IgD-negative memory B cell (primary cell): ENCODE measurements around the gene DHX34. TPM values are rescaled to one million over a fixed set of nuclear protein-coding genes. Genes with fewer than 3 reads are reported as not detected.
A peak's percentile ranks its signal among the peaks of the same experiment; 100 is the strongest.
"Not testable (repeated sequence)": the region's sequence is repeated elsewhere in the genome, so short reads cannot be mapped to it uniquely, and the experiment has no call there.

Source experiments
- H3K27ac Mint-ChIP-seq, 3 donors: one replicate each; pipeline ENCODE4 v1.8.0; 2020 to 2022; ENCODE audit warnings: mild to moderate bottlenecking in 3 of 3, mixed read lengths in 3 of 3, moderate library complexity in 1 of 3
- H3K27me3 Mint-ChIP-seq: one replicate; pipeline ENCODE4 v1.8.0; 2021; ENCODE audit warnings: mixed read lengths
- H3K36me3 Mint-ChIP-seq: one replicate; pipeline ENCODE4 v1.8.0; 2020; ENCODE audit warnings: mild to moderate bottlenecking, mixed read lengths
- H3K4me1 Mint-ChIP-seq, 3 donors: one replicate each; pipeline ENCODE4 v1.8.0; 2020 to 2022; ENCODE audit warnings: mixed read lengths in 3 of 3, mild to moderate bottlenecking in 1 of 3
- H3K4me3 Mint-ChIP-seq, 4 donors: one replicate each; pipeline ENCODE4 v1.8.0; 2020 to 2022; ENCODE audit warnings: mild to moderate bottlenecking in 4 of 4, mixed read lengths in 4 of 4, moderate library complexity in 3 of 4
- H3K9me3 Mint-ChIP-seq, 3 donors: one replicate each; pipeline ENCODE4 v1.8.0; 2020 to 2021; ENCODE audit warnings: mixed read lengths in 3 of 3, mild to moderate bottlenecking in 1 of 3
- polyA plus RNA-seq: library from polyadenylated mRNA; unstranded; fragments of 300-500 nt; fragmentation: Illumina TruSeq; gene quantifications from one replicate; pipeline ENCODE4 v1.2.3, GENCODE V29; 2021

DHX34 gene
- polyA plus RNA-seq, 1 donor from 2014 or later = 13.3 TPM

GRCh38 chr19:47315125-47315821 lies 33.8 kb upstream of the DHX34 start:
- no peak overlapping the region for H3K27ac Mint-ChIP-seq
- H3K4me3 Mint-ChIP-seq = no peak overlapping the region

GRCh38 chr19:47316513-47316912 lies 32.6 kb upstream of the DHX34 start:
- Mint-ChIP-seq H3K9me3 (peaks cover 0 to 4% (median 3%) of the 10 kb centered on the region in 3 donors), H3K4me1 (no peaks in the 10 kb centered on the region), H3K27me3 (peaks cover 6% of the 10 kb centered on the region), H3K4me3 (no peak overlapping the region), H3K36me3 (no peaks in the 10 kb centered on the region), H3K27ac (no peak overlapping the region)

More at GRCh38 chr19:47315125-47315821, 33.8 kb upstream of the DHX34 start:
- Mint-ChIP-seq H3K36me3 (no peaks in the 10 kb centered on the region), H3K9me3 (peaks cover 0 to 4% (median 3%) of the 10 kb centered on the region in 3 donors), H3K4me1 (no peaks in the 10 kb centered on the region), H3K27me3 (peaks cover 8% of the 10 kb centered on the region)

GRCh38 chr19:47319923-47320871 lies 28.9 kb upstream of the DHX34 start:
- peaks cover 9% of the 10 kb centered on the region for H3K27me3 Mint-ChIP-seq
- no peak overlapping the region for H3K27ac Mint-ChIP-seq
- H3K4me1 Mint-ChIP-seq = no peaks in the 10 kb centered on the region
- H3K36me3 Mint-ChIP-seq = no peaks in the 10 kb centered on the region
- peak overlapping the region in 1 of 4 donors; percentile 55 for H3K4me3 Mint-ChIP-seq
- peaks cover 0 to 1% (median 0%) of the 10 kb centered on the region in 3 donors for H3K9me3 Mint-ChIP-seq

- no peaks in the 10 kb centered on the region for H3K36me3 Mint-ChIP-seq
- H3K4me1 Mint-ChIP-seq = no peaks in the 10 kb centered on the region
- peaks cover 15% of the 10 kb centered on the region for H3K27me3 Mint-ChIP-seq
- no peak overlapping the region for H3K4me3 Mint-ChIP-seq
- H3K27ac Mint-ChIP-seq = no peak overlapping the region
- no peaks in the 10 kb centered on the region for H3K9me3 Mint-ChIP-seq
Measured at GRCh38 chr19:47321630-47322029, 27.5 kb upstream of the DHX34 start.

- H3K27ac Mint-ChIP-seq = no peak overlapping the region
- H3K4me3 Mint-ChIP-seq = no peak overlapping the region
- H3K4me1 Mint-ChIP-seq = no peaks in the 10 kb centered on the region
- H3K9me3 Mint-ChIP-seq = no peaks in the 10 kb centered on the region
- peaks cover 18% of the 10 kb centered on the region for H3K27me3 Mint-ChIP-seq
- no peaks in the 10 kb centered on the region for H3K36me3 Mint-ChIP-seq
Measured at GRCh38 chr19:47322058-47322457, 27.1 kb upstream of the DHX34 start.

GRCh38 chr19:47323409-47323808 lies 25.7 kb upstream of the DHX34 start:
- no peak overlapping the region for H3K4me3 Mint-ChIP-seq

GRCh38 chr19:47323872-47324271 lies 25.2 kb upstream of the DHX34 start:
- Mint-ChIP-seq H3K27ac (no peak overlapping the region), H3K27me3 (peaks cover 15% of the 10 kb centered on the region), H3K9me3 (no peaks in the 10 kb centered on the region), H3K4me3 (peak overlapping the region in 1 of 4 donors; percentile 46), H3K4me1 (no peaks in the 10 kb centered on the region), H3K36me3 (no peaks in the 10 kb centered on the region)

More at GRCh38 chr19:47323409-47323808, 25.7 kb upstream of the DHX34 start:
- Mint-ChIP-seq H3K27ac (no peak overlapping the region), H3K9me3 (no peaks in the 10 kb centered on the region), H3K27me3 (peaks cover 18% of the 10 kb centered on the region), H3K36me3 (no peaks in the 10 kb centered on the region), H3K4me1 (no peaks in the 10 kb centered on the region)

GRCh38 chr19:47324502-47324901 lies 24.6 kb upstream of the DHX34 start:
- Mint-ChIP-seq H3K9me3 (no peaks in the 10 kb centered on the region), H3K27me3 (peaks cover 15% of the 10 kb centered on the region), H3K4me3 (no peak overlapping the region), H3K4me1 (no peaks in the 10 kb centered on the region), H3K27ac (no peak overlapping the region), H3K36me3 (no peaks in the 10 kb centered on the region)

- Mint-ChIP-seq H3K4me3 (no peak overlapping the region), H3K9me3 (no peaks in the 10 kb centered on the region), H3K27ac (no peak overlapping the region), H3K4me1 (peaks cover 0 to 1% (median 0%) of the 10 kb centered on the region in 3 donors), H3K36me3 (no peaks in the 10 kb centered on the region), H3K27me3 (peaks cover 14% of the 10 kb centered on the region)
Measured at GRCh38 chr19:47330466-47330869, 18.6 kb upstream of the DHX34 start.

GRCh38 chr19:47331490-47331889 lies 17.6 kb upstream of the DHX34 start:
- Mint-ChIP-seq H3K4me1 (peaks cover 0 to 5% (median 4%) of the 10 kb centered on the region in 3 donors), H3K36me3 (peaks cover 1% of the 10 kb centered on the region), H3K27me3 (peaks cover 10% of the 10 kb centered on the region), H3K4me3 (no peak overlapping the region), H3K27ac (no peak overlapping the region), H3K9me3 (no peaks in the 10 kb centered on the region)

GRCh38 chr19:47331931-47332547 lies 17.1 kb upstream of the DHX34 start, which contains the start of gene C5AR2:
Gene C5AR2 (plus strand): TSS chr19:47332175. CDS start chr19:47340800, 8,625 bp downstream.
- peaks cover 1% of the 10 kb centered on the region for H3K36me3 Mint-ChIP-seq
- no peak within 1 kb of the TSS for H3K4me3 Mint-ChIP-seq
- no peaks in the 10 kb centered on the region for H3K9me3 Mint-ChIP-seq
- H3K4me1 Mint-ChIP-seq = peaks cover 0 to 8% (median 6%) of the 10 kb centered on the region in 3 donors
- H3K27ac Mint-ChIP-seq = peak within 1 kb of the TSS in 1 of 3 donors; percentile 58
- peaks cover 5% of the 10 kb centered on the region for H3K27me3 Mint-ChIP-seq

- H3K36me3 Mint-ChIP-seq, H3K4me1 Mint-ChIP-seq, H3K9me3 Mint-ChIP-seq, H3K27me3 Mint-ChIP-seq: not testable (repeated sequence)
- Mint-ChIP-seq H3K4me3 (peak overlapping the region in 2 of 4 donors; percentile 17 to 82), H3K27ac (peak overlapping the region in 1 of 3 donors; percentile 59)
Measured at GRCh38 chr19:47336765-47337718, 12.1 kb upstream of the DHX34 start.

GRCh38 chr19:47339196-47339880 lies 9.8 kb upstream of the DHX34 start:
- peaks cover 3% of the 10 kb centered on the region for H3K36me3 Mint-ChIP-seq
- peak overlapping the region in 1 of 3 donors; percentile 39 for H3K27ac Mint-ChIP-seq
- no peak overlapping the region for H3K4me3 Mint-ChIP-seq
- H3K27me3 Mint-ChIP-seq = peaks cover 8% of the 10 kb centered on the region
- H3K4me1 Mint-ChIP-seq = peaks cover 0 to 8% (median 6%) of the 10 kb centered on the region in 3 donors
- no peaks in the 10 kb centered on the region for H3K9me3 Mint-ChIP-seq
